ENCODE data around the gene BMAL1. TPM values are rescaled to one million over a fixed set of nuclear protein-coding genes. Genes with fewer than 3 reads are reported as not detected.

BMAL1 gene
- total and polyA plus RNA-seq, 5 donors from 2014 or later = 16.3 to 104 (median 19.7) TPM

DNA sequence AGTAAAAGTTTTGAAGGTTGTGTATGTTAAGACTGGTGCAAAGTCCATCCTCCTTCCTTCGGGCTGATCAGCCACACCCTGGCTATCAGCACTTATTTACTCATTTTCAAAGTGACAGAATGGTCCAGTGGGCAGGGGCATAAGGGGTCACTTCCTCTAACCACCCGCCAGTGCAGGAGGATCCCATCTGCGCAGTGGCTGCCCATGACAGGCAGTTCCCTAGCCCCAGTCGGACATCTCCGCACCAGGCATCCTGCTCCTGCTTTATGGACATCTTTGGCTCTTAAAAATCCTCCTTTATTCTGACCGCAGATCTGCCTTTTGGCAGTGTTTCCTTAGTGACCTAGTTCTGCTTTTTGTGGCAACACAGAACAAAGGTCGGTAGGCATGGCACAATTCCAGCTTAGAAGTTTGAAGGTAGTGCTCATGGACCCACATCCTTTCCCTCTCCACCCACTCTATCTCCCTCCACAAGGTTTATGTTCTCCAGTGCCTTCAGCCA lies 55.9 kb downstream of the BMAL1 start:
- Histone ChIP-seq H3K4me3 (ENCODE audit: low read depth, low read length) (no peak overlapping the region), H3K27ac (ENCODE audit: insufficient read depth, low read length, poor library complexity, severe bottlenecking) (no peak overlapping the region), H3K36me3 (ENCODE audit: control insufficient read depth, insufficient read depth, low read length) (peaks cover 12% of the 10 kb centered on the region), H3K27me3 (ENCODE audit: control insufficient read depth, insufficient read depth, low read length) (no peaks in the 10 kb centered on the region), H3K4me1 (ENCODE audit: control insufficient read depth, insufficient read depth, low read length, poor library complexity, severe bottlenecking) (peaks cover 38% of the 10 kb centered on the region), H3K9me3 (ENCODE audit: control insufficient read depth in 2 of 2, low read length in 2 of 2) (no peaks in the 10 kb centered on the region)
- Mint-ChIP-seq H3K9me3 (no peaks in the 10 kb centered on the region), H3K27ac (peak overlapping the region in 2 of 3 donors; percentile 4 to 78), H3K36me3 (peaks cover 11% of the 10 kb centered on the region), H3K27me3 (no peaks in the 10 kb centered on the region), H3K4me1 (peaks cover 29 to 80% (median 55%) of the 10 kb centered on the region in 4 donors), H3K4me3 (no peak overlapping the region)
- no peak for DNase-seq
- no peak for ATAC-seq (ENCODE audit: low read depth in 2 of 2)

DNA sequence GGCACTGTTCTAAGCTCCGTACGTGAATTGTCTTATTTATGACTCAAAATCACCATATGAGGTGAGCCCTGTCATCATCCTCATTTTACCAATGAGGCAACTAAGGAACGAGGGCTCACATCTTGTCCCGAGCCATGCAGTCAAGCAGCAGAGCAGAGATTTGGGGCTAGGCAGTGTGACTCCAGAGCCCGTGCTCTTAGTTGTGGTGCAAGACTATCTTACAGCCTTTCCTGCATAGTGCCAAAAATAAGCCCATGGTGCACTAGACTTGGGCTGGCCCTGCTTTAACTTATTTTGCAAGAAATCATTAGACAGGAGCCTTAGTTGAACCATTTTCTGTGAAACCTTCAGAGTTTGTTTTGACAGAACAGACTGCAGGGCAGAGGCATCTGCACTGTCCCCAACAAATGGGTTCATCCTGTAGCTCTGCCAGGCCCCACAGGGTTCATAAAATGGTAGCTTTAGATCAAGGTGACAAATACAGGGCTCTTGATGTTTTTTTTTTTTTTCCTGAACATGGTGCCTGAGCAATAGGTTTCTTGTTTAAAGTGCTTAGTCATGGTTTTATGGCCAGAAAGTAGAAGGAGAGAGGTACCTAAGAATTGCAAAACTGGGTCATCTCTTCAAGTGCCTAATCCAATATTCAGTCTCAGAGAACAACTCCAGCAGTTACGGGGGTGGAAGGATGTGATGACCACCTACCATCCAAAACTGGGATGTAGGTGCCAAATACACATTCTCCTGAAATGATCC lies 56.6 kb downstream of the BMAL1 start:
- Mint-ChIP-seq H3K36me3 (peaks cover 6% of the 10 kb centered on the region), H3K27me3 (no peaks in the 10 kb centered on the region), H3K4me3 (no peak overlapping the region), H3K27ac (peak overlapping the region; percentile 4 to 87 (median 78)), H3K4me1 (peaks cover 33 to 84% (median 55%) of the 10 kb centered on the region in 4 donors), H3K9me3 (no peaks in the 10 kb centered on the region)
- H3K27ac ChIP-seq (ENCODE audit: insufficient read depth, low read length, poor library complexity, severe bottlenecking) = no peak overlapping the region
- peaks cover 5% of the 10 kb centered on the region for H3K36me3 ChIP-seq (ENCODE audit: control insufficient read depth, insufficient read depth, low read length)
- H3K4me1 ChIP-seq (ENCODE audit: control insufficient read depth, insufficient read depth, low read length, poor library complexity, severe bottlenecking) = peaks cover 45% of the 10 kb centered on the region
- H3K4me3 ChIP-seq (ENCODE audit: low read depth, low read length) = no peak overlapping the region
- H3K9me3 ChIP-seq (ENCODE audit: control insufficient read depth in 2 of 2, low read length in 2 of 2) = no peaks in the 10 kb centered on the region
- H3K27me3 ChIP-seq (ENCODE audit: control insufficient read depth, insufficient read depth, low read length) = no peaks in the 10 kb centered on the region
- ATAC-seq (ENCODE audit: low read depth in 2 of 2) = no peak
- DNase-seq = no peak

- Mint-ChIP-seq H3K4me1 (peaks cover 32 to 87% (median 59%) of the 10 kb centered on the region in 4 donors), H3K27me3 (no peaks in the 10 kb centered on the region), H3K9me3 (no peaks in the 10 kb centered on the region), H3K36me3 (no peaks in the 10 kb centered on the region), H3K27ac (peak overlapping the region; percentile 0 to 87 (median 4)), H3K4me3 (no peak overlapping the region)
- peaks cover 49% of the 10 kb centered on the region for H3K4me1 ChIP-seq (ENCODE audit: control insufficient read depth, insufficient read depth, low read length, poor library complexity, severe bottlenecking)
- DNase-seq (peak; percentile 52 to 76 (median 69)), ATAC-seq (ENCODE audit: low read depth in 2 of 2) (peak; percentile 47 to 63)
- H3K4me3 ChIP-seq (ENCODE audit: low read depth, low read length) = no peak overlapping the region
- peaks cover under 1% of the 10 kb centered on the region for H3K36me3 ChIP-seq (ENCODE audit: control insufficient read depth, insufficient read depth, low read length)
- H3K27ac ChIP-seq (ENCODE audit: insufficient read depth, low read length, poor library complexity, severe bottlenecking) = no peak overlapping the region
- H3K9me3 ChIP-seq (ENCODE audit: control insufficient read depth in 2 of 2, low read length in 2 of 2) = no peaks in the 10 kb centered on the region
- no peaks in the 10 kb centered on the region for H3K27me3 ChIP-seq (ENCODE audit: control insufficient read depth, insufficient read depth, low read length)
These were observed 57.7 kb downstream of the BMAL1 start for GRCh38 chr11:13335319-13335718.

DNA sequence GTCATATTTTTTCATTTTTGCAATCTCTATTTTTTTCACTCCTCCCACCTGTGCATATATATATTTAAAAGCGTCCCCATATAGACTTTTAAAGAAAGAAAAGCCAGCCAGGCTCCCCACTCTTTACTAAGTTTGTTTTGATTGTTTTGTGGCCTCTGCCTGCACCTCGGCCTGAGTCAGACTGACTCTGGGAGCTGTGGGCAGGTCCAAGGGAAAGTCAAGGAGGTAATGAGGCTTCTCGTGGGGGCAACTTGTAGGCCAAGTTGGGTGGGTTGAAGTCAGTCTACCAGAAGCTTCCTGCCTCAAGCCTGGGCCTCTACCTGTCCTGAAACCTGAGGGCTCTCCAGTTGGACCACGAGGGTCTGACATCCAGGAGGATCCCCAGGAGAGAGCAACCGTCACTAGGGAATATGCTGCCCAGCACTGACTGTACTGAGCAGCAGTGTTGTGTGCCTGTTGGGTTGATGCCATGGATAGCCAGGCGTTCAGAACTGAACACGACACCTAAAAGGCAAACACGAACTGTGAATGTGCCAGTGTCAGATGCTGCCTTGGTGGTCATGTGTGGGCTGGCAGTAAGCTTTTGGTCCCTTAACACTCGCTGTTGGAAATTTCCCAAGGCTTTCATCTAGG lies 58.8 kb downstream of the BMAL1 start:
- Mint-ChIP-seq H3K27ac (peak overlapping the region in 1 of 3 donors; percentile 84), H3K36me3 (peaks cover 5% of the 10 kb centered on the region)

DNA sequence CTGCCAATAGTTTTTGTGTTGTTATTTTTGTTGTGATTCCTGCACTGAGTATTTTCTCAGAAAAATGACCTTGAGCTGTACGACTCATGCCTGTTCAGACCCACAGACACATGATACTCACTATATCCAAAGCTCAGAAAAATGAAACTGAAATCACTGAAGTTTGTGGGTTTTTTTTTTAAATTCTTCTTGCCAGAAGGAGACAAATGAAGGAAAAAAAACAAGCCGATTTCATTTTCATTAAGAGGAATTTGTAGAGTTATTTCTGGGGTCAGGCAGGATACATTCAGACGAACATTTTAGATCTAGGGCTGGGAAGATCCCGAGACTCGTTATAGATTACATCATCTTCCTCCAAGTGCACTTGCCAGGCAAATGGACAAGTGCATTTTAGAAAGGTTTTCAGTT lies 60.4 kb downstream of the BMAL1 start:
- Mint-ChIP-seq H3K9me3 (no peaks in the 10 kb centered on the region), H3K4me3 (peak overlapping the region; percentile 30 to 73 (median 49)), H3K4me1 (peaks cover 32 to 83% (median 48%) of the 10 kb centered on the region in 4 donors), H3K27ac (peak overlapping the region; percentile 57 to 89 (median 84)), H3K36me3 (peaks cover 7% of the 10 kb centered on the region), H3K27me3 (no peaks in the 10 kb centered on the region)
- peak overlapping the region; percentile 55 for H3K4me3 ChIP-seq (ENCODE audit: low read depth, low read length)
- no peaks in the 10 kb centered on the region for H3K27me3 ChIP-seq (ENCODE audit: control insufficient read depth, insufficient read depth, low read length)
- DNase-seq (peak in 1 of 3 donors; percentile 61), ATAC-seq (ENCODE audit: low read depth in 2 of 2) (peak in 1 of 2 donors; percentile 6)
- H3K36me3 ChIP-seq (ENCODE audit: control insufficient read depth, insufficient read depth, low read length) = peaks cover 14% of the 10 kb centered on the region
- H3K4me1 ChIP-seq (ENCODE audit: control insufficient read depth, insufficient read depth, low read length, poor library complexity, severe bottlenecking) = peaks cover 49% of the 10 kb centered on the region
- peak overlapping the region; percentile 35 for H3K27ac ChIP-seq (ENCODE audit: insufficient read depth, low read length, poor library complexity, severe bottlenecking)
- no peaks in the 10 kb centered on the region for H3K9me3 ChIP-seq (ENCODE audit: control insufficient read depth in 2 of 2, low read length in 2 of 2)

More for the DNA sequence above, 58.8 kb downstream of the BMAL1 start:
- DNase-seq = no peak
- H3K4me1 Mint-ChIP-seq = peaks cover 32 to 85% (median 56%) of the 10 kb centered on the region in 4 donors
- Histone ChIP-seq H3K4me3 (ENCODE audit: low read depth, low read length) (no peak overlapping the region), H3K36me3 (ENCODE audit: control insufficient read depth, insufficient read depth, low read length) (peaks cover 6% of the 10 kb centered on the region), H3K4me1 (ENCODE audit: control insufficient read depth, insufficient read depth, low read length, poor library complexity, severe bottlenecking) (peaks cover 53% of the 10 kb centered on the region), H3K9me3 (ENCODE audit: control insufficient read depth in 2 of 2, low read length in 2 of 2) (no peaks in the 10 kb centered on the region), H3K27ac (ENCODE audit: insufficient read depth, low read length, poor library complexity, severe bottlenecking) (no peak overlapping the region), H3K27me3 (ENCODE audit: control insufficient read depth, insufficient read depth, low read length) (no peaks in the 10 kb centered on the region)
- no peaks in the 10 kb centered on the region for H3K27me3 Mint-ChIP-seq
- H3K9me3 Mint-ChIP-seq = no peaks in the 10 kb centered on the region
- peak overlapping the region in 1 of 4 donors; percentile 82 for H3K4me3 Mint-ChIP-seq
- ATAC-seq (ENCODE audit: low read depth in 2 of 2) = no peak

DNA sequence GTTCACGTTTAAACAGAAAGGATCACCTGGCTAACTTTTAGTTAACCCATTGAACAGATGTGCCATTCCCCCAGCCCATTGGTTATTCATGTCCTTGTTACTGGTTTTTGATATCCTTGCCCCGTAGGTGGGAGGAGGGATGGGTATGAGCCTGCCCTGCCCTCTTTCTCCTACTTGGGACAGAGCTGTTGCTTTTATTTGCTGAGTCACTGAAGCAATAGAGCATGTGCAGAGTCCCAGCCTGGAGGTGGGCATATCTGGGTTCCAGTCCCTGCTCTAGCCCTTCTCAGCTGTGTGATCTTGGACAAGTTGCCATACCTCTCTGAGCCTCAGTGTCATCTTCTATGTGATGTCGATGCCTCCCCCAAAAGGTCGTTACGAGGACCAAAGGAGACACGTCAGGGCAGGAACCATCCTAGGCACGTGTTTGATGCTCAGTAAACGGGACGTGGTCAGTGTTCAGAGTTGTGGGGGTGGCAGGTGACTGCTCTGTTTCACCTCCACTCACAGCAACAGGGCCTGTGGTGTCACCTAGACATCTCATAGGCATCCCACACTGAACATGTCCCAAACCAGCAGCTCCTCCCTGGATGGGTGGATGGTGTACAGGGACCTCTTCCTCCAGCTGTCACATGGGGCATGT lies 61.0 kb downstream of the BMAL1 start:
- Histone ChIP-seq H3K27ac (ENCODE audit: insufficient read depth, low read length, poor library complexity, severe bottlenecking) (peak overlapping the region; percentile 35), H3K27me3 (ENCODE audit: control insufficient read depth, insufficient read depth, low read length) (no peaks in the 10 kb centered on the region)
- H3K27ac Mint-ChIP-seq = peak overlapping the region; percentile 57 to 89 (median 84)

More for the DNA sequence above, 61.0 kb downstream of the BMAL1 start:
- Histone ChIP-seq H3K36me3 (ENCODE audit: control insufficient read depth, insufficient read depth, low read length) (peaks cover 19% of the 10 kb centered on the region), H3K9me3 (ENCODE audit: control insufficient read depth in 2 of 2, low read length in 2 of 2) (no peaks in the 10 kb centered on the region), H3K4me3 (ENCODE audit: low read depth, low read length) (peak overlapping the region; percentile 55), H3K4me1 (ENCODE audit: control insufficient read depth, insufficient read depth, low read length, poor library complexity, severe bottlenecking) (peaks cover 43% of the 10 kb centered on the region)
- peak in 1 of 3 donors; percentile 64 for DNase-seq
- peaks cover 27 to 82% (median 49%) of the 10 kb centered on the region in 4 donors for H3K4me1 Mint-ChIP-seq
- H3K36me3 Mint-ChIP-seq = peaks cover 7% of the 10 kb centered on the region
- peak; percentile 17 to 20 for ATAC-seq (ENCODE audit: low read depth in 2 of 2)
- peak overlapping the region in 3 of 4 donors; percentile 39 to 73 (median 65) for H3K4me3 Mint-ChIP-seq
- no peaks in the 10 kb centered on the region for H3K27me3 Mint-ChIP-seq
- no peaks in the 10 kb centered on the region for H3K9me3 Mint-ChIP-seq
